Glomerular visceral epithelial cell (primary cell): ENCODE data around the gene HSDL1.

Experiments used
- DNase-seq: peaks from one replicate; pipeline ENCODE4 v3.0.0-alpha.2; 2016; ENCODE audit errors: extremely low spot score

Gene HSDL1

GRCh38 chr16:84176192-84177053, 31.4 kb upstream of the HSDL1 start:
- no peak for DNase-seq

GRCh38 chr16:84175350-84176081, 30.5 kb upstream of the HSDL1 start:
- DNase-seq, result peak; percentile 40

GRCh38 chr16:84174396-84174795, 29.4 kb upstream of the HSDL1 start:
- DNase-seq, result no peak

- DNase-seq, result no peak
Observed at GRCh38 chr16:84169765-84170310, 24.9 kb upstream of the HSDL1 start.

- DNase-seq, result no peak
Observed at GRCh38 chr16:84166796-84167695, 22.1 kb upstream of the HSDL1 start.

GRCh38 chr16:84165746-84166145, 20.8 kb upstream of the HSDL1 start:
- DNase-seq, result no peak

- DNase-seq, result no peak
Observed at GRCh38 chr16:84161801-84162200, 16.8 kb upstream of the HSDL1 start.

- DNase-seq, result no peak
Observed at GRCh38 chr16:84161037-84161436, 16.1 kb upstream of the HSDL1 start.

- no peak for DNase-seq
Observed at GRCh38 chr16:84159800-84160199, 14.8 kb upstream of the HSDL1 start.

- DNase-seq, result no peak
Observed at GRCh38 chr16:84159007-84159406, 14.0 kb upstream of the HSDL1 start.

GRCh38 chr16:84156342-84156784, 11.4 kb upstream of the HSDL1 start:
- peak; percentile 31 for DNase-seq

- DNase-seq, result no peak
Observed at GRCh38 chr16:84155771-84156170, 10.8 kb upstream of the HSDL1 start.

- DNase-seq, result no peak
Observed at GRCh38 chr16:84155226-84155625, 10.2 kb upstream of the HSDL1 start.

- no peak for DNase-seq
Observed at GRCh38 chr16:84153660-84154214, 8.8 kb upstream of the HSDL1 start.

- DNase-seq, result no peak
Observed at GRCh38 chr16:84150926-84151325, 5.9 kb upstream of the HSDL1 start.

GRCh38 chr16:84144209-84144858, 643 bp downstream of the HSDL1 start:
- DNase-seq, result peak; percentile 11

- no peak for DNase-seq
Observed at GRCh38 chr16:84143784-84144199, 1.2 kb downstream of the HSDL1 start.

GRCh38 chr16:84143081-84143480, 1.9 kb downstream of the HSDL1 start:
- DNase-seq, result no peak

GRCh38 chr16:84141143-84141670, 3.8 kb downstream of the HSDL1 start:
- no peak for DNase-seq

- DNase-seq, result no peak
Observed at GRCh38 chr16:84139628-84140258, 5.2 kb downstream of the HSDL1 start.
